ACHN (cell line): ENCODE measurements around the gene UBTFL1.
A peak's percentile ranks its signal among the peaks of the same experiment; 100 is the strongest.
"Not testable (repeated sequence)": the region's sequence is repeated elsewhere in the genome, so short reads cannot be mapped to it uniquely, and the experiment has no call there.

Experiments used
- DNase-seq: peaks from one replicate; pipeline ENCODE4 v3.0.0-alpha.2; 2015
- in situ Hi-C: cut with HindIII; loops from 2 replicates; pipeline ENCODE4 v1.10.0; 2017; ENCODE audit warnings: low sequenced_read_pairs, low pct_ligation_motif_present, low pct_unique_long_range_greater_than_20kb

The UBTFL1 gene

DNA sequence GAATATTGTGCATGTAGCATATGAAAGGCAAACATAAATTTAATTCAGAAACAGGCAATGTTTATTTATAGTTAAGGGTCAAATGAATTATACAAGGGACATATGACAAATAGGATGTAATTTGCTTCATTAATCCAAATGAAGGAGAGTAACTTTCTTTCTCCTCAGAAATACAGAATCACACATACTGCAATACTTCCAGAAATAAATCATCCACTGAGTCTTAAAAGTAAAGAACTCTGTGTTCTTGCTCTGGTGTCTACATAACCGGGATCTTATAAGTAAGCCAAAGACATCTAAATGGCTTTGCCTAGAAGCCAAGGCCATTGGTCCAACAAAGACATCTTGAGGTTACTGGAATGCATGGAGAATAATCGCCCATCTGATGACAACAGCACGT lies at the start of gene UBTFL1:
TSS of gene UBTFL1 (plus strand) at position 301 of the 400 bp plus-strand sequence. CDS start at position 301, 0 bp downstream.
- DNase-seq, in situ Hi-C loops: not testable (repeated sequence)

DNA sequence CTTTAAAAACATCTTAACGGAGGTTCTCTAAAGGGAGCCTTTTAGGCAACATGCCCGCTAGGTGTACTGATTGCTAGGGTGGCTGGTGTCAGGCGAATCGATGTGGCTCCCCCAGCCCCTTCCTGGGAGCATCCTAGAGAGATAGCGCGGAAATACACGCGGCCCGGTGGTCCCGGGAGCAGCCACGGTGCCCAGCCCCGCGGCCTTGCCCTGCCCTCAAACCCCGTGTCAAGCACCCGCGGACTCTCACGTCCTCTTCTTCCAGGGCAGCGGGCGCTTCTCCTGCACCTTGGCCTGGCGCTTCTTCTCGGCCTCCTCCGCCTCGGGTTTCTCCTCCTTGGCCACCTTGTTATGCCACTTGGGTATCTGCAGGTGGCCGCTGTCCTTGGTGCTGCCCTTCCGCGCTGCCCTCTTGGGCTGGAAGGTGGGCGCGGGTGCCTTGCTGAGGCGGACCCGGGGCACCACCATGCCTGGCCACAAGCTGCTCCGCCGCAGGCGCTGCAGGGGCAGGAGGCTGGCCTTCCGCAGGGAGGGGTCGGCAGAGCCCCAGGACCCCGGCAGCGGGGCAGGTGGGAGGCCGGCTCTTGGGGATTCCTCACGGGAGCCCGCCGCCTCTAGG lies 34.0 kb upstream of the UBTFL1 start:
- DNase-seq, in situ Hi-C loops: not testable (repeated sequence)

- in situ Hi-C loops, result not testable (repeated sequence)
These were observed 33.4 kb upstream of the UBTFL1 start for GRCh38 chr11:90052311-90052710.

DNA sequence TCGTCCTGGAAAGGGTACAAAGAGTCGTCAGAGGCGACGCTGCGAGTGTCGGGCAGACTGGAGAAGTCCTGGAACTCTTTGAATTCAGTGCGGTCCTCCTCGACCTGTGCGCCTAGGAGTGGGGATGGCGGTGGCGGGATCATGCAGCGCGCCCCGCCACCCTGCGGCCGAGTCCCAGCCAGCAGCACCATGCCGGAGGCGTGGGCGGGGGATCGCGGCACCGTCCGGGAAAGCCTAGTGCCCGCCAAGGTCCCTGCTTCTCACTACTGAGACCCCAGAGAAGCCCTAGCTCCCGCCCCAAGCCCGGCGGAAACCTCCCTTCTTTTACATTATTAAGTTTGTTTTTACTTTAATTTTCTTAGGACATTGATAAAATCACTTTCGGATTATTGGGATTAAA lies 32.2 kb upstream of the UBTFL1 start:
- in situ Hi-C loops, DNase-seq: not testable (repeated sequence)

More at GRCh38 chr11:90052311-90052710, 33.4 kb upstream of the UBTFL1 start:
- DNase-seq, result not testable (repeated sequence)

GRCh38 chr11:90088731-90089130 lies 3.0 kb downstream of the UBTFL1 start:
- in situ Hi-C loops, DNase-seq: not testable (repeated sequence)

DNA sequence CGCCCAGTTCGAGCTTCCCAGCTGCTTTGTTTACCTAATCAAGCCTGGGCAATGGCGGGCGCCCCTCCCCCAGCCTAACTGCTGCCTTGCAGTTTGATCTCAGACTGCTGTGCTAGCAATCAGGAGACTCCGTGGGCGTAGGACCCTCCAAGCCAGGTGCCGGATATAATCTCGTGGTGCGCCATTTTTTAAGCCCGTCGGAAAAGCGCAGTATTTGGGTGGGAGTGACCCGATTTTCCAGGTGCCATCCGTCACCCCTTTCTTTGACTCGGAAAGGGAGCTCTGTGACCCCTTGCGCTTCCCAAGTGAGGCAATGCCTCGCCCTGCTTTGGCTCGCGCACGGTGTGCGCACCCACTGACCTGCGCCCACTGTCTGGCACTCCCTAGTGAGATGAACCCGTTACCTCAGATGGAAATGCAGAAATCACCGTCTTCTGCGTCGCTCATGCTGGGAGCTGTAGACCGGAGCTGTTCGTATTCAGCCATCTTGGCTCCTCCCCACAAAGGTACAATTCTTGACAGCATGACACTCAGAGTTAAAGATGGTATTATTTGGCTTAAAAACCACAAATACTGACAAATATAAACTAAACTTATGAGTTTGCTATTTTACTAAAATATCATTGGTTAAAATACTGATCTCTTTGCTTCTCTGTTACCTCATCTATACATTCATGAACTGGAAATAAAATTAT lies 9.6 kb downstream of the UBTFL1 start:
- DNase-seq, in situ Hi-C loops: not testable (repeated sequence)

DNA sequence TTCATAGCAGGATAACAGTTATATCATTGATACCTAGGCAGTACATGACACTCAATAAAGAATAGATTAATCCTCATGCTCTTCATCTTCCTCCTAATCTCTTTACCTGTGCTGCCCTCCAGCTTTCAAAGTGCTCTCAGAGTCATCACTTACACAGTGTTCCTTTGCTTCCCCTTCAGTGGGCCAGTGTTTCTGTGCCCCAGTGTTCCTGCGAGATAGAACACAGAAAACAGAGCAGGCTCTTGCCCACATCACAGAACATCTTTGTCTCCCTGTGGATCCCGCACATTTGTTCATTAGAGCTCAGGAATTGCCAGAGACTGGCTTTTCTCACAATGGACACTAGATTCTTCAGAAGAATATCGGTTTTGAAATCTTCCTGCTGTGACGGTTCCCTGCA lies 12.5 kb downstream of the UBTFL1 start:
- in situ Hi-C loops, DNase-seq: not testable (repeated sequence)

GRCh38 chr11:90100431-90100830 lies 14.7 kb downstream of the UBTFL1 start:
- in situ Hi-C loops, result no loop called here
- DNase-seq, result no peak

DNA sequence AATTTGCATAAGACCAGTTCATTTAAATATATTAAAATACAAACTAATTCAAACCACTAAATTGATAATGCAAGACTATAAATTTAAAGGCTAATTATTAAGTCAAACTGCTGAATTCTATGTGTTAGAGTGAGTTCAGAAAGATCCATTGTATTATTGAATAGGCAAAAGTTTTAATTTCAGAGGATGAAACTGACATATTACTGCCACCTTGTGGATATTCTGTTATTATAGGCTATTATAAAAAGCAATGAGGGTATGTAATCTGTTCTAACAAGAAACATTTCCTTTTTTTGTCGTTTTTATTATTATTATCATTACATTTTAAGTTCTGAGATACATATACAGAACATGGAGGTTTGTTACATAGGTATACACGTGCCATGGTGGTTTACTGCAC lies 27.8 kb downstream of the UBTFL1 start:
- DNase-seq, result peak; percentile 11
- in situ Hi-C loops, result no loop called here

- no peak for DNase-seq
- in situ Hi-C loops, result no loop called here
These were observed 34.4 kb downstream of the UBTFL1 start for GRCh38 chr11:90120191-90120590.

- no peak for DNase-seq
- in situ Hi-C loops, result no loop called here
These were observed 38.6 kb downstream of the UBTFL1 start for GRCh38 chr11:90124371-90124770.

DNA sequence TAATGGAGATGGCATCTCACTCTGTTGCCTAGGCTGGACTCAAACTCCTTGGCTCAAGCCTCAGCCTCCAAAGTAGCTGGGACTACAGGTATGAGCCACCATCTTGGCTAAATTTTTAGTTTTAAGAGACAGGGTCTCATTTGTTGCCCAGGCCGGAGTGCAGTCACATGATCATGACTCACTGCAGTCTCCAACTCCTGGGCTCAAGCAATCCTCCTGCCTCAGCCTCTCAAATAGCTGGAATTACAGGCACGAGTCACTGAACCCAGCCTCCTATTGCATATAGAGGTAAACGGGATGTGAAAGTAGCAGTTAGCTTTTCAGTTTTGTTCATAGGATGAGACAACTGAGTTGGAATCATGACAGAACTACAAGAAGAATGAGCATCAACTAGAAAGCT lies 39.2 kb downstream of the UBTFL1 start:
- in situ Hi-C loops, result no loop called here
- DNase-seq, result no peak

- DNase-seq, result no peak
These were observed 48.1 kb downstream of the UBTFL1 start for GRCh38 chr11:90133560-90134477.

DNA sequence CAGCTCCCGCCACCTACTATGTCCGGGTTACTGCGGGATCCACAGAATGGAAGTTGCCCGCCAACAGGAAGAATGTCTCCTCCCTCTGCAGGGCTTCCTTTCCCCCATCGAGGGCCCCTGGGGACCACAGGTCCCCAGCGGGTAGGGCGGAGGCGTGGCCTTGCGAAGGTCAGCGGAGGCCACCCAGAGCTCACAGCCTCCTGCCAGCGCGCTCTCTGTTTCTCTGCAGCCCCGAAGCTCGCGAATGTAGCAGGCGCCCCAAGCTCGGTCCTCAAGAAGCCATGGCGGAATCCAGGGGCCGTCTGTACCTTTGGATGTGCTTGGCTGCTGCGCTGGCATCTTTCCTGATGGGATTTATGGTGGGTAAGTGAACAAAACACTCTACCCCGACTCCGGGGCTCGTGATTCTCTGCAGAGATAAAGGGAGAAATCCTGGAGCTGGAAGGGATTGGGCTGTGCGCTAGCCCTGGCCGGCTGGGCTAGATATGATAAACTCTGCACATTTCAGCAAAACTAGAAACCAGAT lies 48.8 kb downstream of the UBTFL1 start, which contains the start of gene NAALAD2:
TSS of gene NAALAD2 (plus strand) at position 186 of the 526 bp plus-strand sequence. CDS start at position 282, 96 bp downstream.
- in situ Hi-C loops, result no loop called here
- peak; percentile 3 for DNase-seq

More at GRCh38 chr11:90133560-90134477, 48.1 kb downstream of the UBTFL1 start:
- in situ Hi-C loops, result no loop called here

GRCh38 chr11:90135016-90135415 lies 49.3 kb downstream of the UBTFL1 start:
- no peak for DNase-seq
- in situ Hi-C loops, result no loop called here
